ENCODE measurements around the gene SLC9A5. TPM values are rescaled to one million over a fixed set of nuclear protein-coding genes. Genes with fewer than 3 reads are reported as not detected.

Gene SLC9A5
- total and polyA plus RNA-seq, 2 experiments from 2014 or later = 4.5 to 5.4 TPM

GRCh38 chr16:67302970-67303369, 54.2 kb downstream of the SLC9A5 start:
- peak; percentile 71 for ATAC-seq
- Mint-ChIP-seq H3K9me3 (no peaks in the 10 kb centered on the region; the same call in 2 of the 3 replicates), H3K36me3 (ENCODE audit: low read depth) (no peaks in the 10 kb centered on the region)

DNA sequence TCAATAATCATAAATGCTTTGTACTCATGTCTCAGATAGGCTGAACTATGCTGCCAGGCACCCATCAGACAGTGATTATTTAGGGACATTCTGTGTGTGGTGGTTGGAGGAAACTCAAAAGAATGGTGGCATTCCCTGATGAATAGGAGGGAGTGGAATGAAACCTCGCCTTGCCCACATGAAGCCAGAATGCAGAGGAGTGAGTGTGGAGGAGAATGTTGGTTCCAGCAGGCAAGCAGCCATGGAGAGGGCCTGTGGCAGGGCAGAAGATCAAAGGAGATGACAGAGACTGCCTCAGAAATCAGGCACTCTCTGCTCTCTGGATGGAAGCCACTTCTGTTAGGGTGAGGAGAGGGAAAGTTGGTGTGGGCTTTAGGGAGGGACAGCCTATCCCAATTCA, 55.2 kb downstream of the SLC9A5 start:
- Mint-ChIP-seq H3K27ac (no peak overlapping the region), H3K4me3 (no peak overlapping the region), H3K4me1 (no peaks in the 10 kb centered on the region; the same call in 2 of the 3 replicates), H3K27me3 (ENCODE audit: insufficient read depth, low read depth, poor library complexity) (peaks cover 18% of the 10 kb centered on the region), H3K9me3 (no peaks in the 10 kb centered on the region; the same call in 2 of the 3 replicates), H3K36me3 (ENCODE audit: low read depth) (no peaks in the 10 kb centered on the region)
- no peaks in the 10 kb centered on the region; the same call in 1 of the 2 replicates for H4K20me1 ChIP-seq (replicated peaks; ENCODE audit: insufficient read depth)
- H3F3A ChIP-seq (replicated peaks; ENCODE audit: low read depth) = no peaks in the 10 kb centered on the region
- no peak overlapping the region for H2AFZ ChIP-seq
- no peaks in the 10 kb centered on the region for H3K79me2 ChIP-seq (replicated peaks; ENCODE audit: insufficient read depth)
- H3K4me3 ChIP-seq = no peak overlapping the region
- H3K27ac ChIP-seq (ENCODE audit: low read depth) = no peak overlapping the region
- H3K4me1 ChIP-seq (ENCODE audit: insufficient read depth) = no peaks in the 10 kb centered on the region
- no peak overlapping the region for H3K4me2 ChIP-seq
- no peak for ATAC-seq
- H3K9me2 ChIP-seq (ENCODE audit: insufficient read depth) = no peaks in the 10 kb centered on the region
- DNase-seq (ENCODE audit: low spot score) = no peak
- no peaks in the 10 kb centered on the region for H3K36me3 ChIP-seq (ENCODE audit: insufficient read depth)
- no peaks in the 10 kb centered on the region for H3K27me3 ChIP-seq (ENCODE audit: insufficient read depth)
- no peak for TF ChIP-seq STAT1 (IDR thresholded peaks at IDR 0.05; ENCODE audit: unreplicated experiment)
- TF ChIP-seq CREB1 (CRISPR knock-in tag; IDR thresholded peaks at IDR 0.05; ENCODE audit: low read depth) = no peak
- no peak for TF ChIP-seq ZNF462 (CRISPR knock-in tag; IDR thresholded peaks at IDR 0.05)
- TF ChIP-seq ZNF114 (CRISPR knock-in tag; IDR thresholded peaks at IDR 0.05) = no peak
- no peak for TF ChIP-seq POLR2AphosphoS5 (IDR thresholded peaks at IDR 0.05; ENCODE audit: low read depth)
- no peak for TF ChIP-seq EZH2phosphoT487 (IDR thresholded peaks at IDR 0.05; ENCODE audit: unreplicated experiment)
- TF ChIP-seq REST (IDR thresholded peaks at IDR 0.05; ENCODE audit: unreplicated experiment) = no peak

More at GRCh38 chr16:67302970-67303369, 54.2 kb downstream of the SLC9A5 start:
- peak; percentile 34 for DNase-seq (ENCODE audit: low spot score)
- TF ChIP-seq NANOG (IDR thresholded peaks at IDR 0.05; ENCODE audit: borderline replicate concordance) (no peak), ETS1 (IDR thresholded peaks at IDR 0.05) (no peak), POLR2AphosphoS5 (IDR thresholded peaks at IDR 0.05; ENCODE audit: low read depth) (no peak), EZH2phosphoT487 (IDR thresholded peaks at IDR 0.05; ENCODE audit: unreplicated experiment) (no peak)
- H3K36me3 ChIP-seq (ENCODE audit: insufficient read depth) = no peaks in the 10 kb centered on the region
- no peaks in the 10 kb centered on the region; the same call in 1 of the 2 replicates for H4K20me1 ChIP-seq (replicated peaks; ENCODE audit: insufficient read depth)
- no peaks in the 10 kb centered on the region for H3K4me1 ChIP-seq (ENCODE audit: insufficient read depth)
- H3K79me2 ChIP-seq (replicated peaks; ENCODE audit: insufficient read depth) = no peaks in the 10 kb centered on the region
- H3K4me3 ChIP-seq = no peak overlapping the region
- H2AFZ ChIP-seq = no peak overlapping the region
- H3K4me2 ChIP-seq = no peak overlapping the region
- no peaks in the 10 kb centered on the region for H3K4me1 Mint-ChIP-seq
- H3F3A ChIP-seq (replicated peaks; ENCODE audit: low read depth) = no peaks in the 10 kb centered on the region
- H3K9me2 ChIP-seq (ENCODE audit: insufficient read depth) = no peaks in the 10 kb centered on the region
- no peak overlapping the region for H3K27ac ChIP-seq (ENCODE audit: low read depth)
- H3K27me3 ChIP-seq (ENCODE audit: insufficient read depth) = no peaks in the 10 kb centered on the region
- H3K27ac Mint-ChIP-seq = no peak overlapping the region
- H3K4me3 Mint-ChIP-seq = no peak overlapping the region
- H3K27me3 Mint-ChIP-seq (ENCODE audit: insufficient read depth, low read depth, poor library complexity) = peaks cover 18% of the 10 kb centered on the region
